A549 treated with CpdA at 1 μM for 4 hours (cell line): ENCODE data around the gene EHD3. TPM values are rescaled to one million over a fixed set of nuclear protein-coding genes. Genes with fewer than 3 reads are reported as not detected.

ENCODE experiments used
- total RNA-seq: library from RNA; stranded (reverse); fragments of 200-300 nt; extraction: Qiagen RNA extraction; gene quantifications from 5 replicates; pipeline ENCODE4 v1.2.3, GENCODE V29; 2022; ENCODE audit warnings: low read depth

Gene EHD3
- 8.2 to 10.4 TPM (median 9.1 TPM) in 5 replicates for total RNA-seq

GRCh38 chr2:31233741-31234682 lies at the start of gene EHD3:
Gene EHD3, plus strand, starts transcription at chr2:31234152. Its CDS starts 470 bp downstream, at chr2:31234622.

GRCh38 chr2:31217465-31218200 lies 16.3 kb upstream of the EHD3 start, which contains the start of gene CAPN14:
Gene CAPN14, minus strand, starts transcription at chr2:31217515. Its CDS starts 12,068 bp downstream, at chr2:31205447.

Other genes starting within 250 kb of the EHD3 start
- gene GALNT14, start 95.7 kb upstream of the EHD3 start, total RNA-seq: 47.6 to 55.5 TPM (median 52.7 TPM) in 5 replicates
- gene CAPN14, start 16.6 kb upstream of the EHD3 start, total RNA-seq: 0.02 to 0.06 TPM in 2 of 5 replicates, not detected in the others
- gene XDH, start 180.6 kb downstream of the EHD3 start, total RNA-seq: 1.1 to 1.7 TPM (median 1.2 TPM) in 5 replicates